Lower lobe of right lung (tissue), 2 donors: Measurements from ENCODE around the gene B3GALT6. TPM values are rescaled to one million over a fixed set of nuclear protein-coding genes. Genes with fewer than 3 reads are reported as not detected.

Experiments used
- ATAC-seq, 2 donors: fragments of 200-7000 bp; cut with Tn5 transposase; one replicate each; pipeline ENCODE4 v1.9.1; 2020 to 2022; ENCODE audit warnings: mild to moderate bottlenecking in 2 of 2, moderate library complexity in 2 of 2
- DNase-seq: peaks from one replicate; pipeline ENCODE4 v3.0.0-alpha.2; 2020
- H3K27ac ChIP-seq: fragments of 200-600 bp; one replicate; pipeline ENCODE4 v1.8.0; 2022
- H3K27me3 ChIP-seq: fragments of 200-600 bp; one replicate; pipeline ENCODE4 v1.8.0; 2022; ENCODE audit warnings: low read depth
- H3K36me3 ChIP-seq: fragments of 200-600 bp; one replicate; pipeline ENCODE4 v1.8.0; 2022; ENCODE audit warnings: mild to moderate bottlenecking
- H3K4me1 ChIP-seq: fragments of 200-600 bp; one replicate; pipeline ENCODE4 v1.8.0; 2022
- H3K4me3 ChIP-seq: fragments of 200-600 bp; one replicate; pipeline ENCODE4 v1.8.0; 2022; ENCODE audit warnings: mild to moderate bottlenecking
- H3K9me3 ChIP-seq: fragments of 200-600 bp; one replicate; pipeline ENCODE4 v1.8.0; 2022
- CTCF ChIP-seq: fragments of 200-600 bp; IDR thresholded peaks from one replicate; pipeline ENCODE4 v1.8.0; 2022; ENCODE audit warnings: antibody characterized with exemption, mild to moderate bottlenecking
- intact Hi-C: fragments of 100-400 bp; cut with DNase I; formaldehyde crosslinking; loops from one replicate; pipeline ENCODE4 v1.11.0; 2022
- total RNA-seq: library from RNA; stranded (reverse); fragmentation: NEBNext Ultra II Directional; extraction: Animal tissue kit (Norgen Biotek cat#: 25700); gene quantifications from one replicate; pipeline ENCODE4 v1.2.1, GENCODE V29; 2021
- donor health status: DM: no; HTN: yes; CAD: no; lungs with severe emphysema.

Gene B3GALT6
- total RNA-seq, 1 donor from 2014 or later = 13.7 TPM

GRCh38 chr1:1243807-1244191 is 11.8 kb downstream of the B3GALT6 start:
- TF ChIP-seq CTCF = no peak
- H3K4me1 ChIP-seq = no peaks in the 10 kb centered on the region
- H3K27me3 ChIP-seq = peaks cover 56% of the 10 kb centered on the region
- no peak overlapping the region for H3K4me3 ChIP-seq
- intact Hi-C loops = no loop called here
- no peak for ATAC-seq
- no peaks in the 10 kb centered on the region for H3K36me3 ChIP-seq
- no peak overlapping the region for H3K27ac ChIP-seq
- H3K9me3 ChIP-seq = no peaks in the 10 kb centered on the region
- DNase-seq = no peak

- H3K4me1 ChIP-seq = no peaks in the 10 kb centered on the region
- no peak for TF ChIP-seq CTCF
- H3K27me3 ChIP-seq = peaks cover 51% of the 10 kb centered on the region
- no peak for DNase-seq
- ATAC-seq = no peak
- no peak overlapping the region for H3K27ac ChIP-seq
- H3K9me3 ChIP-seq = no peaks in the 10 kb centered on the region
- no peak overlapping the region for H3K4me3 ChIP-seq
- intact Hi-C loops = no loop called here
- H3K36me3 ChIP-seq = no peaks in the 10 kb centered on the region
These were observed 12.3 kb downstream of the B3GALT6 start for GRCh38 chr1:1244192-1244811.

- ATAC-seq (no peak), DNase-seq (no peak)
- intact Hi-C loops = no loop called here
- H3K36me3 ChIP-seq = no peaks in the 10 kb centered on the region
- TF ChIP-seq CTCF = no peak
- H3K4me1 ChIP-seq = no peaks in the 10 kb centered on the region
- no peaks in the 10 kb centered on the region for H3K9me3 ChIP-seq
- no peak overlapping the region for H3K27ac ChIP-seq
- peaks cover 47% of the 10 kb centered on the region for H3K27me3 ChIP-seq
- H3K4me3 ChIP-seq = no peak overlapping the region
These were observed 13.3 kb downstream of the B3GALT6 start for GRCh38 chr1:1245178-1245816.

GRCh38 chr1:1245817-1246576 is 14.0 kb downstream of the B3GALT6 start:
- Histone ChIP-seq H3K36me3 (no peaks in the 10 kb centered on the region), H3K27ac (no peak overlapping the region), H3K9me3 (no peaks in the 10 kb centered on the region), H3K4me3 (no peak overlapping the region), H3K4me1 (no peaks in the 10 kb centered on the region), H3K27me3 (peaks cover 47% of the 10 kb centered on the region)
- ATAC-seq = no peak
- TF ChIP-seq CTCF = no peak
- DNase-seq = no peak
- intact Hi-C loops = no loop called here

GRCh38 chr1:1246577-1247340 is 14.7 kb downstream of the B3GALT6 start, which contains the start of gene C1QTNF12:
Gene C1QTNF12 (minus strand): TSS chr1:1246722. CDS start chr1:1246690, 32 bp downstream.
- ATAC-seq = peak in 1 of 2 donors; percentile 18
- no peak within 1 kb of the TSS for H3K4me3 ChIP-seq
- TF ChIP-seq CTCF = no peak

More at GRCh38 chr1:1246577-1247340, 14.7 kb downstream of the B3GALT6 start, which contains the start of gene C1QTNF12:
- Histone ChIP-seq H3K9me3 (no peaks in the 10 kb centered on the region), H3K27ac (no peak within 1 kb of the TSS), H3K36me3 (no peaks in the 10 kb centered on the region), H3K27me3 (peaks cover 42% of the 10 kb centered on the region), H3K4me1 (no peaks in the 10 kb centered on the region)
- DNase-seq = no peak
- intact Hi-C loops = no loop called here
